HG03521 (cell line): ENCODE measurements around the gene NRXN3.

Experiments used
- ATAC-seq: cut with Tn5 transposase; IDR thresholded peaks from one replicate; pipeline ENCODE4 v1.9.1; 2021; ENCODE audit warnings: mild to moderate bottlenecking, moderate library complexity; ENCODE audit not compliant: unreplicated experiment

NRXN3 gene

DNA sequence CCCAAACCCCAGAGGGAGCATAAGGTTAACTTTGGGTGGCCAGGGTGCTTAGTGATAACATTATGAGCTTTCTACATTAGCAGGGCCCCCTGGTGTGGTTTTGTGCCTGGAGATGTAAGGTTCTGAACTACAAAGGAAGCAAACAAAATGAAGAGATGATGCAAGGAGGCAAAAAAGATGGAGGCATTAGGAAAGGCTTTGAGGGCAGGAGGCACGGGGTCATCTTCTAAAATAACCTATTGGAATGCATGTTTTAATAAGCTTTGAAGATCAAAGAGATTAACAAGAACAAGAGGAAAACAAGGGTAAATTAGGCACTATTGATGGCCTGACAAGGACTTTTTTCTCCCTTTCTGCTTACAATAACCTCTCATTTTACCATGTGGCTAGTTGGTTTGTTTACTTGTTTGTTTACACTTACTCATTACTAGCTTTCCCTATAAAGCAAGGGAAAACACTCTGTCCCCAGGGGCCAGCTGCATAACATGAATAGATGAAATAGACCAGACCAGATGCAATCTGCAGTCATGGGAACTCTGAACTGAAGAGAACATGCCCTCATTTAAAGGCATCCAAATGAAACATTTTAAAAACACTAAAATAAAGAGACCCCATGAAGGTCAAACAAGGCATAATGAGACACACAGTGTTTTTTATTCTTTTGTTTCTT, 1650.8 kb downstream of the NRXN3 start:
- no peak for ATAC-seq

GRCh38 chr14:79822034-79822433, 1651.9 kb downstream of the NRXN3 start:
- no peak for ATAC-seq

- no peak for ATAC-seq
Measured at GRCh38 chr14:79825046-79825521, 1654.9 kb downstream of the NRXN3 start.

DNA sequence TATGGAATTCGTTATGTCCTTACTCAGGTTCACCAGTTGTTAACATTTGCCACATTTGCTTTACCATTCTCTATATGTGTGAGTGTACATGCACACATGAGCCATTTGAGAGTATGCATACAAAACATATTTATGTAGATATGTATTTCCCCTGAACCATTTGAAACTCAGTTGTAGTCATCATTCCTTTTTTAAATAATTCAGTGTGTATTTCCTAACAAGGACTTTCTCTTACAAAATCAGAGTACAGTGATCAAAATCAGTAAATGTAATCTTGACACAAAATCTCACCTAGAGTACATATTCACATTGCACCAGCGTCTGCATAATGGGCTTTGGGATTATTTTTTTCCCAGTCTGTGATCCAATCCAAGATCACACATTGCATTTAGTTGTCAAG, 1656.2 kb downstream of the NRXN3 start:
- ATAC-seq = no peak

GRCh38 chr14:79829405-79830166, 1659.4 kb downstream of the NRXN3 start:
- no peak for ATAC-seq

- no peak for ATAC-seq
Measured at GRCh38 chr14:79831195-79831892, 1661.2 kb downstream of the NRXN3 start.

DNA sequence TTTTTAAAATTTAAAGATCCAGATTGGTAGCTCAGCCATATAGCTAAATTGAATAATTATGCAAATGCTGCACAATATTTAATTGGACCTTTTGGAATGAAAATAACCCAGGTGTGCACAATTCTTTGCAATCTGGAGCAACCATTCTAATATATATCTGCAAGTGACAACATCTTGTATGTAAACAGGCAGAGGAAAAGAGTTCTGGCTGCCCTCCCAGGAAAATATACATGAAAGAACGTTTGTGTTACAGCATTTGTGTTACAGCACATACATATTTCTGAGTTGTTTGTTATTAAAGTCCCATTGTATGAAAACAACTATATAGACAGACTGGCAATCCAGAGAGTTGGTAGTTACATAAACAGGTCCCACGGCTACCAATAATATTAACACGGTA, 1663.6 kb downstream of the NRXN3 start:
- no peak for ATAC-seq

- ATAC-seq = no peak
Measured at GRCh38 chr14:79834868-79835267, 1664.7 kb downstream of the NRXN3 start.

DNA sequence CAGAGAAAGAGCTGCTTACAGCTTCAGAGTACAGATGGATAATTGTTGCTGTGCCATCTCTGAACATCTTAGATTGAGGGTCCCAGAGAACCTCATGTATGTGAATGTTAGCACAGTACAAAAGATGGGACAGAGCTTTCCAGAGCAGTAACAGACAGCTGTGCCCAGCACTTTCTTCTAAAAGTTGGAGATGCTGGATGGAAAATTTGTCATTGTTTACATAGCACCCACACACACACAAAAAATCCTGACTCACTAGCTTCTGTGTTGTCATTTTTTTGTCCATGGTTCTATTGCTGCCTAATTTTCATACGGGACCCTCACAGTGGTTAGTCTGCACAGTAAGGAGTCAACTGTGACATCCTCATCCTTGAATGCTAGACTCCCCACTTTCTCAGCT, 1666.4 kb downstream of the NRXN3 start:
- no peak for ATAC-seq

- no peak for ATAC-seq
Measured at GRCh38 chr14:79837699-79838098, 1667.5 kb downstream of the NRXN3 start.

- ATAC-seq = no peak
Measured at GRCh38 chr14:79840103-79840502, 1669.9 kb downstream of the NRXN3 start.

DNA sequence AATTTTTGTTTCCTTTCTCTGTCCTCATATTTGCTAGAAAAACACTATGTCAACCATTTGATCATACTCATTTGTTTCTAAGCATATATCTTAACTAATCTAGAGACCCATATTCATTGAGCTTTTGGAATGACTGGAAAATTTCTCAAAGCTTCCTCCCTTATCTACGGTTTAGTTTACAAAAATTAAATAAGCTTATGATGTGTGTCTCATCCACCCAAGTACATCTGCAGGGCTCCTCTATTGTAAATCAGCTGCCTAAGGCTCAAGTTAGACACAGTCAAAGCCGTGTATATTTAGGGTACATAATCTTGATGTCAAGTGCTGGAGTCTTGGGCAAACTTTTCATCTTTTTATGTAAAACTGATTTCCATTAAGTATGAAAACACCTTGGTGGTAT, 1670.7 kb downstream of the NRXN3 start:
- ATAC-seq = no peak

DNA sequence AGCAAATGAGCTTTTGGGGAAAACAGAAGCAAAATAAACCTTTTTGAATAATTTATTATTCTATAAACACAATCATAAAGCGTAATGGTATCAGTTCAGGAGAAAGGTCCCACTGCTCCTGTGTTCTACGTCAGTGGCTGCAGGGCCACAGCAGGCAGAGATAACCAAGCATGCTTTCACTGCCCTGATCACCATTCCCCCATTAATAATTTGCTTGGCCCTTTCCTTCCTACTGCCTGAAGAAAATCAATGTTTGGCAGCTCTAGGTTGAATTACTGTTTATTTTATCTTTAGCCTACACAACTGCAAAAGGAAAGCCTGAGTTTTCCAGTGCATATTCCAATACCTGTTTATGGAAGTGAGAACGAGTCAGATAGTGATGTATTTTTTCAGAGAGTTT, 1671.3 kb downstream of the NRXN3 start:
- ATAC-seq = no peak

GRCh38 chr14:79842270-79842669, 1672.1 kb downstream of the NRXN3 start:
- ATAC-seq = no peak

- no peak for ATAC-seq
Measured at GRCh38 chr14:79852950-79853744, 1683.0 kb downstream of the NRXN3 start.

- no peak for ATAC-seq
Measured at GRCh38 chr14:79855789-79856188, 1685.6 kb downstream of the NRXN3 start.

- no peak for ATAC-seq
Measured at GRCh38 chr14:79856381-79856780, 1686.2 kb downstream of the NRXN3 start.

GRCh38 chr14:79861111-79861510, 1690.9 kb downstream of the NRXN3 start:
- no peak for ATAC-seq

DNA sequence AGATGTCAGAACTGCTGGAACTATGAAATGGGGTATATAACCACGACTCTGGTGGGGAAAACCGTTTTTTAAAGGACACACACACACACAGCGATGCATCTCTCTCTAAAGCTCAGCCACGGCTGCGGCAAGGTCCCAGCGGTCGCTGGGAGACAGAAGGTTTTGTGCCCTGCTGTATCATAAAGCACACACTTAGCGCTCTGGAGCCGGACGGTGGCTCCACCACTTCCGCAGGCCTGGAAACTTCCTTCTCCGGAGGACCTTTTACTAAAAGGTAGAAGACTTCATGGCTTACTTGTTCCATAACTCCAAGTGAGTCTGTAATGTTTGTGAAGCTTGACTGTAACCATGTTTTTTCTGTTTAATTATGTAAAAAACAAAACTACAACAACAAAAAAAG, 1691.9 kb downstream of the NRXN3 start:
- no peak for ATAC-seq

DNA sequence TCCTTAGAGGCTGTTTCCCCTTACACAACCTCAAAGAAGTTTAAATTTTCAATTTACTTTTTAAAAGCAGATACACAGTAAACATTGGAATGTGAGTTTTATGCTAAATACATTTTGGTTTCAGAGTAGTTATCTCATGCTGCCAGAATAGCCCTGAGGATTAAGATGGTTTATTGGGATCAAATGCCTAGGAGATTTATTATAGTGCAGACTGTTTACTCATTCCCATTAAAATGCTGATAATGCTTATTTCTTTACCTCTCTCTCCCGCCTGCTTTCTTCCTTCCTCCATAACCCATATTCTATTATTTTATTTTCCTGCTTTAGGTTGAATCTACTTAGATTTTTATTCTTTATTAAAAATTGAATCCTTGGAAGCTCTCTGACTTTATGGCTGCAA, 1701.0 kb downstream of the NRXN3 start:
- ATAC-seq = no peak

DNA sequence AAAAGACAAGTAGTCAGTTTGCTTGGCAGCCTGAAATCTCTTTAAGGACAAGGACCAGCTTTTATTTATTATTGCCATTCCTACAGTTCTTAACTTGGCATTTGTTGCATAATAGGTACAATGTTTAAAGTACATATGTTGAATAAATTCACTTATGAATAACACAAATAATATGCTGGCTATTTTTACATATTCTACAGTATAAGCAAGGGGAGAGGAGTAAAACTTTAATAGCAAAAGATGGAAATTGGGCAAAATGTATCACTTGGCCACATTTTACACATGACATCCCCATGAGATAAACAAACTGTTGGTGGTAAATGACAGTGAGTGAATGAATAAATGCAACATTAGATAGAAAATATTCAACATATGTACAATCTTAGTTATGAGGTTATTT, 1708.1 kb downstream of the NRXN3 start:
- ATAC-seq = no peak
